AG04450 (cell line): Measurements from ENCODE around the gene OR2AE1. TPM values are rescaled to one million over a fixed set of nuclear protein-coding genes. Genes with fewer than 3 reads are reported as not detected.
"Not testable (repeated sequence)": the region's sequence is repeated elsewhere in the genome, so short reads cannot be mapped to it uniquely, and the experiment has no call there.

ENCODE experiments used
- CTCF ChIA-PET: fragments of 300-600, 350-600 bp; formaldehyde crosslinking; extraction: SDS; loops from one replicate; lab custom pipeline; 2022; ENCODE audit warnings: antibody characterized with exemption, inconsistent platforms; lab: Charles Lee
- POLR2A ChIA-PET: fragments of 350-600 bp; formaldehyde crosslinking; extraction: SDS; loops from one replicate; lab custom pipeline; 2021; ENCODE audit warnings: antibody characterized with exemption, inconsistent platforms; lab: Yijun Ruan, JAX
- DNase-seq: peaks from one replicate; pipeline ENCODE4 v3.0.0-alpha.2; 2011; ENCODE audit warnings: low read depth, low spot score
- H3K27ac ChIP-seq: one replicate; pipeline ENCODE4 v1.5.1; 2012; ENCODE audit warnings: low read depth, low read length, control low read depth
- H3K27me3 ChIP-seq: one replicate; pipeline ENCODE4 v1.6.0; 2012; ENCODE audit warnings: low read length; ENCODE audit not compliant: control insufficient read depth, insufficient read depth
- H3K4me3 ChIP-seq: 2 replicates; pipeline ENCODE4 v1.5.1; 2011; ENCODE audit warnings: mild to moderate bottlenecking, low read depth, low read length, control low read depth
- H3K9me3 ChIP-seq: 2 replicates; pipeline ENCODE4 v1.5.1; 2012; ENCODE audit warnings: low read length; ENCODE audit not compliant: control insufficient read depth, insufficient read depth
- CTCF ChIP-seq: IDR thresholded peaks from 2 replicates; pipeline ENCODE4 v1.5.1; 2011; ENCODE audit warnings: low read depth, low read length, control low read depth, inconsistent platforms
- polyA plus RNA-seq: library from polyadenylated mRNA; depleted of rRNA; stranded (reverse); fragments of >200 nt; gene quantifications from 2 replicates; pipeline ENCODE4 v1.2.3, GENCODE V29; 2011

Gene OR2AE1
- polyA plus RNA-seq, 1 experiment: not detected

- POLR2A ChIA-PET: no interaction called here
- CTCF ChIA-PET: no interaction called here
- TF ChIP-seq CTCF: no peak
Observed at GRCh38 chr7:99881370-99881769, 4.5 kb upstream of the OR2AE1 start.

GRCh38 chr7:99876491-99876890, 342 bp downstream of the OR2AE1 start:
- Histone ChIP-seq H3K27me3 (no peaks in the 10 kb centered on the region), H3K4me3 (no peak overlapping the region), H3K9me3 (no peaks in the 10 kb centered on the region), H3K27ac (no peak overlapping the region)
- POLR2A ChIA-PET: no interaction called here
- CTCF ChIA-PET: no interaction called here
- no peak for TF ChIP-seq CTCF
- no peak for DNase-seq

More at GRCh38 chr7:99881370-99881769, 4.5 kb upstream of the OR2AE1 start:
- no peaks in the 10 kb centered on the region for H3K27me3 ChIP-seq
- no peak overlapping the region for H3K4me3 ChIP-seq
- H3K27ac ChIP-seq: no peak overlapping the region
- no peaks in the 10 kb centered on the region for H3K9me3 ChIP-seq
- no peak for DNase-seq

GRCh38 chr7:99868246-99868645, 8.6 kb downstream of the OR2AE1 start:
- ChIA-PET POLR2A (no interaction called here), CTCF (no interaction called here)
- Histone ChIP-seq H3K27me3 (peaks cover 2% of the 10 kb centered on the region), H3K27ac (no peak overlapping the region), H3K4me3 (no peak overlapping the region), H3K9me3 (no peaks in the 10 kb centered on the region)
- no peak for DNase-seq
- TF ChIP-seq CTCF: no peak

GRCh38 chr7:99867477-99867876, 9.4 kb downstream of the OR2AE1 start:
- CTCF ChIA-PET, H3K27me3 ChIP-seq, DNase-seq, H3K4me3 ChIP-seq, POLR2A ChIA-PET, H3K27ac ChIP-seq, H3K9me3 ChIP-seq: not testable (repeated sequence)

- ChIA-PET POLR2A (no interaction called here), CTCF (no interaction called here)
- no peak overlapping the region for H3K27ac ChIP-seq
- no peaks in the 10 kb centered on the region for H3K9me3 ChIP-seq
- no peak for TF ChIP-seq CTCF
- no peak for DNase-seq
- H3K27me3 ChIP-seq: peaks cover 9% of the 10 kb centered on the region
- H3K4me3 ChIP-seq: no peak overlapping the region
Observed at GRCh38 chr7:99863847-99864440, 12.9 kb downstream of the OR2AE1 start.
